ENCODE results near the gene VAC14.
A peak's percentile ranks its signal among the peaks of the same experiment; 100 is the strongest.
"Not testable (repeated sequence)": the region's sequence is repeated elsewhere in the genome, so short reads cannot be mapped to it uniquely, and the experiment has no call there.

VAC14 gene

DNA sequence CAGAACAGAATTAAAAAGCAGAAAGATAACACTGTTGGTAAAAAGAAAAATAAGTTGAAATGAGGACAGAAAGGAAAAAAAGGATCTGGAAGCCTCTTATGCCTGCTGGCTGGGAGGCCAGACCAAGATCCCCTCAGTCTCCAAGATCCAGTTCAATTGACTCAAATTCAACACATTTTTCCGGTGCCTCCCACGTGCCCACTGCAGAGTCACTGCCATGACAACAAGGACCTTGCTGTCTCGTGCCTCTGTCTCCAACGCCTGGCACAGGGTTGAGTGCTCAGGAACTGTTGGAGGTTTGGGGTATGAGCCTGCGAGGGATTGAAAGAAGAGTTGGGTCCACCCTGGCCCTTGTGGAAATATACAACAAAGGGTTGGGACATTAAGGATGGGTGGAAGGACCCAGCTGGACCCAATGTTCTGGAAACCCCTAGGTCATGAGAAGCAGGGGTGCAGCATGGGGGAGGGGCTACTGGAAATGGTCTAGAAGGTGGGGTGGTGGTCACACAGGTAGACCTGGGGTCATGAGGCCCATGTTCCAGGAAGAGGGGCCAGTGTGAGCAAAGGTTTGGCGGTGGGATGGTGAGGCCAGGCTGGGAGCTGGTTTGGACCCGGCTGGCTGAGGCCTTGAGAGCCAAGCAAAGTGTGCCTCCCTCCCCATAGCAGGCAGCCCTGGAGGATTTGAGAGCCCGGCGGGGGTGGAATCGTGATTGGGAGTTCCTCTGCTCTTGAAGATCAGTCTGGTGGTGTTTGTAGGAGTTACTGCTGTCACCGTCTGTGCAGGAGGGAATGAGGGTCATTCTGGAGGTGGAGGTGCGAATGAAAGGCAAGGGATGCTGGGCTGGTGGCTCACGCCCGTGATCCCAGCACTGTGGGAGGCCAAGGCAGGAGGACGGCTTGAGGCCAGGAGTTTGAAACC, 153.3 kb downstream of the VAC14 start:
- Histone ChIP-seq H3K4me3 (ENCODE audit: low read depth, low read length) (no peak overlapping the region; the same call in 1 of the 2 replicates), H3K4me1 (peaks cover 9% of the 10 kb centered on the region), H3K9me3 (no peaks in the 10 kb centered on the region), H3K27me3 (no peaks in the 10 kb centered on the region), H3K36me3 (no peaks in the 10 kb centered on the region)
- DNase-seq, result no peak
- TF ChIP-seq CTCF (IDR thresholded peaks at IDR 0.05; ENCODE audit: low read depth, low read length), result no peak

GRCh38 chr16:70646260-70647241, 154.4 kb downstream of the VAC14 start, which contains the start of gene IL34:
Gene IL34 (plus strand): TSS chr16:70646559. CDS start chr16:70646948, 389 bp downstream.
- no peaks in the 10 kb centered on the region for H3K36me3 ChIP-seq
- peaks cover 9% of the 10 kb centered on the region for H3K4me1 ChIP-seq
- no peaks in the 10 kb centered on the region for H3K9me3 ChIP-seq
- H3K4me3 ChIP-seq (ENCODE audit: low read depth, low read length), result peak within 1 kb of the TSS; percentile 51
- H3K27me3 ChIP-seq, result no peaks in the 10 kb centered on the region
- TF ChIP-seq CTCF (IDR thresholded peaks at IDR 0.05; ENCODE audit: low read depth, low read length), result no peak
- DNase-seq, result peak; percentile 89

DNA sequence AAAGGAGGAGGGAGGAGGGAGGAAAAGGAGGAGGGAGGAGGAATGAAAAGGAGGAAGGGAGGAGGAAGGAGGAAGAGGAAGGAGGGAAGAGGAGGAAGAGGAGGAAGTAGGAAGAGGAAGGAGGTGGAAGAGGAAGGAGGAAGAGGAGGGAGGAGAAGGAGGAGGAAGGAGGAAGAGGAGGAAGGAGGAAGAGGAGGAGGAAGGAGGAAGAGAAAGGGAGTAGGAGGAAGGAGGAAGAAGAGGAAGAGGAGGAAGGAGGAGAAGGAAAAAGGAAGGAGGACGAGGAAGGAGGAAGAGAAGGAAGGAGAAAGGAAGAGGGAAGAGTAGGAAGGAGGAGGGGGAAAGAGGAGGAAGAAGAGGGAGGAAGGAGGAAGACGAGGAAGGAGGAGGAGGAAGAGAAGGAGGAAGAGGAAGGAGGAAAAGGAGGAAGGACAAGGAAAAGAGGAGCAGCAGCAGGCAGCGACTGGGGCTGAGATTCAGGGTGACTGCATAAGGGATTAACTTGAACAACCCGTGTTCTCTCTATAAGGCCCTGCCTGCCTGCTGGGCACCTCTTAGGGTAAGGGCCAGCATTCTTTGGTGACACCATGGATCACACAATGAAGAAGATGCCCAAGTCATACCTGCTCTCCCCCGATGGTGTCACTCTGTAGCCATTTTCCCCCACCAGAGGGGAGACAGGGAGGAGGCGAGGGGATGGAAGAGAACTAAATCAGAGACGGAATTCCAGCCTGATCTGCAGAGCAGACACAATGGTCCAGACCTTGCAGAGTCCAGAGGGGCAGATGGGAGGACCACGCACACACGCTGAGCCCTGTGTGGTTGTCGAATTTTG, 156.0 kb downstream of the VAC14 start:
- Histone ChIP-seq H3K4me3 (ENCODE audit: low read depth, low read length) (no peak overlapping the region), H3K4me1 (peaks cover 9% of the 10 kb centered on the region), H3K27me3 (no peaks in the 10 kb centered on the region), H3K9me3 (no peaks in the 10 kb centered on the region), H3K36me3 (no peaks in the 10 kb centered on the region)
- no peak for DNase-seq
- TF ChIP-seq CTCF (IDR thresholded peaks at IDR 0.05; ENCODE audit: low read depth, low read length), result 0 out of 2 replicates have a peak, but pooled peaks have one; percentile 4

DNA sequence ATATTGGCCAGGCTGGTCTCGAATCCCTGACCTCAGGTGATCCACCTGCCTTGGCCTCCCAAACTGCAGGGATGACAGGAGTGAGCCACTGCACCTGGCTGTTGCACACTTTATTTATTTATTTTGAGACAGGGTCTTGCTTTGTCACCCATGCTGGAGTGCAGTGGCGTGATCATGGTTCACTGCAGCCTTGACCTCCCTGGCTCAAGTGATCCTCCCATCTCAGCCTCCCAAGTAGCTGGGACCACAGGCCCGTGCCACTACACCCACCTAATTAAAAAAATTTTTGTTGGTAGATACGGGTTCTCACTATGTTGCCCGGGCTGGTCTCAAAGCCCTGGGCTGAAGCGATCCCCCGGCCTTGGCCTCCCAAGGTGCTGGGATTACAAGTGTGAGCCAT, 157.7 kb downstream of the VAC14 start:
- H3K4me3 ChIP-seq (ENCODE audit: low read depth, low read length); DNase-seq; H3K36me3 ChIP-seq; H3K27me3 ChIP-seq; H3K9me3 ChIP-seq: not testable (repeated sequence)
- H3K4me1 ChIP-seq, result peaks cover 14% of the 10 kb centered on the region

DNA sequence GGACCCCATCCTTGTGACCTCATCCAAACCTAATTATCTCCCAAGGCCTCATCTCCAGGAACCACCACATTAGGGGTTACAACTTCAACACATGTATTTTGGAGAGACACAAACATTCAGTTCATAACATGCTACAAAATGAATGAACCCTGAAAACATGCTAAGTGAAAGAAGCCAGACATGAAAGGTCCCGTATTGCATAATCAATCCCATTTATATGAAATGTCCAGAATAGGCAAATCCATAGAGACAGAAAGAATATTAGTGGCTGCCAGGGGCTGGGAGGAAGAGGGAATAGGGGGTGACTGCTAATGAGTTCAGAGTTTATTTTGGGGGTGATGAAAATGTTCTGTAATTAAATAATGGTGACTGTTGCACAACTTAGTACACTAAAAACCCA, 158.3 kb downstream of the VAC14 start:
- Histone ChIP-seq H3K36me3 (no peaks in the 10 kb centered on the region), H3K4me1 (peaks cover 14% of the 10 kb centered on the region)
- DNase-seq, result no peak

More for the DNA sequence above, 158.3 kb downstream of the VAC14 start:
- Histone ChIP-seq H3K4me3 (ENCODE audit: low read depth, low read length) (no peak overlapping the region), H3K27me3 (no peaks in the 10 kb centered on the region), H3K9me3 (no peaks in the 10 kb centered on the region)
- TF ChIP-seq CTCF (IDR thresholded peaks at IDR 0.05; ENCODE audit: low read depth, low read length), result no peak

All from BE2C (cell line).